22Rv1 (cell line): Measurements from ENCODE around the gene GALNT1.

ENCODE experiments used
- H3K27ac ChIP-seq: fragments of 450-650 bp; 2 replicates; pipeline ENCODE4 v1.5.1; 2017
- ZFX ChIP-seq: fragments of 450-650 bp; IDR thresholded peaks from 2 replicates; pipeline ENCODE4 v1.6.1; 2017; ENCODE audit warnings: antibody characterized with exemption, borderline replicate concordance
- TF ChIP-seq, protein P1 (sequence below): fragments of 450-650 bp; IDR thresholded peaks from 2 replicates; pipeline ENCODE4 v1.5.1; 2017; ENCODE audit warnings: mild to moderate bottlenecking

Gene GALNT1

DNA sequence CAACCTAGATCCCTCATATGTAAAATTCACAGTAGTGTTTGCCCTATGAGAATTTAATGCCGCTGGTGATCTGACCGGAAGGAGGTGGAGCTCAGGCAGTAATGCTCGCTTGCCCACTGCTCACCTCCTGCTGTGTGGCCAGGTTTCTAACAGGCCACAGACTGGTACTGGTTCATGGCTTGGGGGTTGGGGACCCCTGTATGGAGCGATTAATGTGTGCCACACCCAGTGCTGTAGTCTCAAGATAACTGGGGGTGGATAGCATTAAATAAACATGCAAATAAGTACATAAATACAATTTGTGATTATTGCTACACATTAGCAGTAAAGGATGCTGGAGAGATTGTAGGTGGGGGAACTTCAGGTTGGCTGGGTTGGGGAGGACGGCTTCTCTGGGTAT is 3.2 kb downstream of the GALNT1 start:
- no peak for TF ChIP-seq ZFX
- TF ChIP-seq, protein P1, sequence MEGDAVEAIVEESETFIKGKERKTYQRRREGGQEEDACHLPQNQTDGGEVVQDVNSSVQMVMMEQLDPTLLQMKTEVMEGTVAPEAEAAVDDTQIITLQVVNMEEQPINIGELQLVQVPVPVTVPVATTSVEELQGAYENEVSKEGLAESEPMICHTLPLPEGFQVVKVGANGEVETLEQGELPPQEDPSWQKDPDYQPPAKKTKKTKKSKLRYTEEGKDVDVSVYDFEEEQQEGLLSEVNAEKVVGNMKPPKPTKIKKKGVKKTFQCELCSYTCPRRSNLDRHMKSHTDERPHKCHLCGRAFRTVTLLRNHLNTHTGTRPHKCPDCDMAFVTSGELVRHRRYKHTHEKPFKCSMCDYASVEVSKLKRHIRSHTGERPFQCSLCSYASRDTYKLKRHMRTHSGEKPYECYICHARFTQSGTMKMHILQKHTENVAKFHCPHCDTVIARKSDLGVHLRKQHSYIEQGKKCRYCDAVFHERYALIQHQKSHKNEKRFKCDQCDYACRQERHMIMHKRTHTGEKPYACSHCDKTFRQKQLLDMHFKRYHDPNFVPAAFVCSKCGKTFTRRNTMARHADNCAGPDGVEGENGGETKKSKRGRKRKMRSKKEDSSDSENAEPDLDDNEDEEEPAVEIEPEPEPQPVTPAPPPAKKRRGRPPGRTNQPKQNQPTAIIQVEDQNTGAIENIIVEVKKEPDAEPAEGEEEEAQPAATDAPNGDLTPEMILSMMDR, result no peak
- H3K27ac ChIP-seq, result no peak overlapping the region

DNA sequence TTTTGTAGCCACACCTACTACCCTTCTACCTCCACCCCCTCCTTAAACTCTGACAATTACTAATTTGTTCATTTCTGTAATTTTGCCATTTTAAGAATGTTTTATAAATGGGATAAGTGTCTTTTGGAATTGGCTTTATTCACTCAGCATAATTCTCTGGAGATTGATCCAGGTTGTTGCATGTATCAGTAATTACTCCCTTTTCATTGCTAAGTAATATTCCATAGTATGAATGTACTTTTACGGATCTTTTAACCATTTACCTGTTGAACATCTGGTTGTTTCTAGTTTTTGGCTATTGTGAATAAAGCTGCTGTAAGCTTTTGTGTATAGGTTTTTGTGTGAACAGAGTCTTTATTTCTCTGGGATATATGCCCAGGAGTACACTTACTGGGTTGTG is 4.1 kb downstream of the GALNT1 start:
- TF ChIP-seq, protein P1, result no peak
- no peak for TF ChIP-seq ZFX
- H3K27ac ChIP-seq, result no peak overlapping the region

DNA sequence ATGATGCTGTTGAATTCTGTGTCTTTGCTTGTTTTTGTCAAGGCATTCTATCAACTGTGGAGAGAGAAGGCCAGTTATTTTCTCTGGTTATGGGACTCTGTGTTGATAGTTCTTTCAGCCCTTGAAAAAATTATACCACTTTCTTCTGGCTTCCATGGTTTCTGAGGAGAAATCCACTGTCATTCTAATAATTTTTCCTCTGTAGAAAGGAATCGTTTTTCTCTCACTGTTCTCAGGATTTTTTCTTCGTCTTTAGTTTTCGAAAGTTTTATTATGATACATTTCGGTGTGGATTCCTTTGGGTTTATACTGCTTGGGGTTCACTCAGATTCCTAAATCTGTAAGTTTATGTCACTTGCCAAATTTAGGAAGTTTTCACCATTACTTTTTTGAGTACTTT is 6.6 kb downstream of the GALNT1 start:
- H3K27ac ChIP-seq, result no peak overlapping the region

DNA sequence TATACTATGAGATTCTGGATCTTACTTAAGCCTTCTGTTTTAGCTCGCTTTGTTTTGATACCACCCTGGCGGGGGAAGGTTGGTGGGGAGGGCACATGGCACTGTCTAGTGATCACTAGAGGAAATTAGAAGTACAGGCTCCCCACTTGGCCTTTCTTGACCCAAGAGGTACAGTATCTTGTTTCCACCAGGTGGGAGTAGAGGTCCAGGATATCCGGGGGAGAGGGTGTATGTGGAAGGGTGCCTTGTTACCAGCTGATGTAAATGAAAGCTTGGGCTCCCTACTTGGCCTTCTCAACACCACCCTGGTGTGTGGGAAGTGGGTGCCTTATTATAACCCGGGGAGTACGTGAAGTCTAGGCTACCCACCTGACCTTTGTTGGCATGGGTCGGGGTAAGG is 7.5 kb downstream of the GALNT1 start:
- no peak overlapping the region for H3K27ac ChIP-seq
- TF ChIP-seq ZFX, result no peak

More for the DNA sequence above, 6.6 kb downstream of the GALNT1 start:
- TF ChIP-seq, protein P1, result no peak
- no peak for TF ChIP-seq ZFX

DNA sequence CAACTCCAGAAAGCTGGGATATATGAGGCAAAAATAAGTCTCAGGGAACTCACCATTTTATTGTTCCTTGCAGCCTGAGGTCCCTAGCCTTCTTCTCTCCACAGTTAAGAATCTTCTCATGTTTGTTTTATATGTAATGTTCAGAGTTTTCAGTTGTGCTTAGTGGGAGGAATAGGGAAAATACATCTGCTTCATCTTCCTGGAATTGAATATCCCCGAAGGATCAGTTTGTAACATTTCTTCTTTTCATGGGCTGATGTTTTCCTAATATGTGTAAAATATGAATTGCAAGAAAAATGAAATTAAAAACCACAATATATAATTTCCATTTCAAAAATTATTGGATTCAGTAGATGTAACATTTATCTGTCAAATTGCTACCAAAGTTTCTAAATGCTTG is 8.0 kb downstream of the GALNT1 start:
- no peak for TF ChIP-seq ZFX
- TF ChIP-seq, protein P1, result no peak
- H3K27ac ChIP-seq, result no peak overlapping the region

DNA sequence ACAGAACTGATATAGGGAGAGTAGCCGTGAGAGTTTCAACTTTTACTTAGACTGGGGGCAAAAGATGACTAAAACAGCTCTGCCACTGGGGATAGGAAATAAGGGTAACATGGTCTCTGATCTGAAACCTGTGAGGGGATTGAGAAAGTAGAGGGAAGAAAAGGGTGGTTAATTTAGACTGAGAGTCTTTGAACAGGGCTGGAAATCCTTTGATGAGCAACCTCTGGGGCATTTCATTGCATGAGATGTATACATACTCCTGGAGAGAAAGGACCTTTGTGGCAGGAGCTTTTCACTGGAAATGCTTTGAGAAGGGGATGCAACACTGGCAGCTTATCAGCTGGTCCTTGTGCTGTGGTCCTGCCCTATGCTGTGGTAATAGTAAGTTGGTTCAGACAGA is 9.4 kb downstream of the GALNT1 start:
- TF ChIP-seq, protein P1, result no peak
- no peak for TF ChIP-seq ZFX
- no peak overlapping the region for H3K27ac ChIP-seq

DNA sequence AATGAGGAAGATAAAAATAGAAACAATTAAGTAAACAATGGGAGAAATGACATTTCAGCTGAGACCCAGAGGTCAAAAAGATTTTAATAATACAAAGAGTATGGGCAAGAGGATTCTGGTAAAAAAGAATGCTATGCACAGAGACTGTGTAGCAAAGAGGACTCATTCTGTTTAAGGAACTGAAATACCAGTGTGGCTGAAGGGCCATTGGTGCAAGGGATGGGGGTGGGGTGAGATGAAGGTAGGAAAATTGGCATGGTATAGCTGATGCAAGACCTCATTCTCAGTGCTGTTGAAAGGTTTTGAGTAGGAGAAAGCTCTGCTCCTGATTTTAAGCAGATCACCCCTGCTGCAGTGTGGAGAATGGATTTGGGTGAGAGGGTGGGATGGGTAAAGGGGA is 10.8 kb downstream of the GALNT1 start:
- no peak overlapping the region for H3K27ac ChIP-seq
- TF ChIP-seq ZFX, result no peak
- TF ChIP-seq, protein P1, result no peak

DNA sequence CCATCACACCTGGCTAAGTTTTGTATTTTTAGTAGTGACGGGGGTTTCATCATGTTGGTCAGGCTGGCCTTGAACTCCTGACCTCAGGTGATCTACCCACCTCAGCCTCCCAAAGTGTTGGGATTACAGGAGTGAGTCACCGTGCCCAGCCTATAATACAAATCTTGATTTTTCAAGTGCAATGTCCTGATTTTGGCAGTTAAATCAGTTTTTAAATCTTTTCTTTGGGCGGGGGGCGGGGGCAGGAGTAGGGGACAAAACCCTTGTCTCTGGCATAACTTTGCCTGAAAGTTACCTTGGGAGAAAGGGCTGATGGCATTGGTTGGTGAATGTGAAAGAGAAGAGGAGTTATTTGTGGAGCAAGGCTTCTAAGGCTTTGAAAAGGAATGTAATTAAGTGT is 12.3 kb downstream of the GALNT1 start:
- TF ChIP-seq, protein P1, result no peak
- no peak for TF ChIP-seq ZFX

More for the DNA sequence above, 12.3 kb downstream of the GALNT1 start:
- no peak overlapping the region for H3K27ac ChIP-seq
